ENCODE results near the gene FYB1.

- TF ChIP-seq CTCF (IDR thresholded peaks at IDR 0.05; ENCODE audit: control extremely low read depth in 1 of 3, insufficient read depth in 1 of 3, low read depth in 1 of 3, low read length in 3 of 3) (no peak), SP1 (IDR thresholded peaks at IDR 0.05; ENCODE audit: low read depth, low read length) (no peak), EP300 (IDR thresholded peaks at IDR 0.05; ENCODE audit: borderline replicate concordance in 1 of 2, low read depth in 2 of 2, low read length in 2 of 2) (no peak), SIN3A (conservative IDR thresholded peaks at IDR 0.05 in 1 of 2, IDR thresholded peaks at IDR 0.05 in 1 of 2; ENCODE audit: low read depth in 1 of 2, low read length in 2 of 2) (no peak), JUN (IDR thresholded peaks at IDR 0.05; ENCODE audit: low read depth, low read length) (no peak), POLR2AphosphoS5 (IDR thresholded peaks at IDR 0.05; ENCODE audit: low read depth, low read length) (no peak), ZNF274 (IDR thresholded peaks at IDR 0.05; ENCODE audit: borderline replicate concordance, extremely low read depth, low read length) (no peak), SIX5 (IDR thresholded peaks at IDR 0.05; ENCODE audit: low read depth, low read length) (no peak), EZH2 (IDR thresholded peaks at IDR 0.05; ENCODE audit: low read depth, low read length, severe bottlenecking) (no peak)
These were observed 80.5 kb downstream of the FYB1 start for GRCh38 chr5:39138892-39139291.

Data from H1 (cell line).